Astrocyte (in vitro differentiated cells and primary cell): ENCODE results near the gene SCAPER. TPM values are rescaled to one million over a fixed set of nuclear protein-coding genes. Genes with fewer than 3 reads are reported as not detected.

Experiments
- DNase-seq: peaks from one replicate; pipeline ENCODE4 v3.0.0-alpha.2; 2010; ENCODE audit warnings: low read depth
- FAIRE-seq: peaks from 2 replicates; lab custom pipeline; 2011; peaks lifted over from hg19 to GRCh38; lab: Jason Lieb, UNC
- H2AFZ ChIP-seq: 2 replicates; pipeline ENCODE4 v1.6.0; 2012; ENCODE audit warnings: low read depth, low read length, inconsistent platforms
- H3K27ac ChIP-seq: 2 replicates; pipeline ENCODE4 v1.5.1; 2011; ENCODE audit warnings: low read depth, low read length, inconsistent platforms
- H3K27me3 ChIP-seq: 2 replicates; pipeline ENCODE4 v1.6.0; 2011; ENCODE audit warnings: low read length, inconsistent platforms; ENCODE audit not compliant: insufficient read depth
- H3K36me3 ChIP-seq: 2 replicates; pipeline ENCODE4 v1.5.1; 2011; ENCODE audit warnings: low read length, inconsistent platforms; ENCODE audit not compliant: insufficient read depth
- H3K4me1 ChIP-seq: 2 replicates; pipeline ENCODE4 v1.5.1; 2011; ENCODE audit warnings: low read length, inconsistent platforms; ENCODE audit not compliant: insufficient read depth
- H3K4me2 ChIP-seq: 2 replicates; pipeline ENCODE4 v1.6.0; 2012; ENCODE audit warnings: low read length, inconsistent platforms
- H3K4me3 ChIP-seq: 2 replicates; pipeline ENCODE4 v1.5.1; 2011; ENCODE audit warnings: low read depth, mild to moderate bottlenecking, low read length, inconsistent platforms; ENCODE audit not compliant: insufficient read depth
- H3K79me2 ChIP-seq: 2 replicates; pipeline ENCODE4 v1.6.0; 2012; ENCODE audit warnings: mild to moderate bottlenecking, low read length, inconsistent platforms; ENCODE audit not compliant: insufficient read depth
- H3K9ac ChIP-seq: 2 replicates; pipeline ENCODE4 v1.6.0; 2012; ENCODE audit warnings: mild to moderate bottlenecking, low read length, inconsistent platforms
- H3K9me3 ChIP-seq: 2 replicates; pipeline ENCODE4 v1.5.1; 2012; ENCODE audit warnings: low read depth, mild to moderate bottlenecking, low read length, inconsistent platforms; ENCODE audit not compliant: insufficient read depth
- H4K20me1 ChIP-seq: 2 replicates; pipeline ENCODE4 v1.6.0; 2012; ENCODE audit warnings: low read length, inconsistent platforms; ENCODE audit not compliant: insufficient read depth
- H3K27ac Mint-ChIP-seq: one replicate; pipeline ENCODE4 v1.8.0; 2021; ENCODE audit warnings: mild to moderate bottlenecking, mixed read lengths; ENCODE audit not compliant: unreplicated experiment
- H3K27me3 Mint-ChIP-seq: one replicate; pipeline ENCODE4 v1.8.0; 2021; ENCODE audit warnings: low read depth, mixed read lengths; ENCODE audit not compliant: unreplicated experiment
- H3K36me3 Mint-ChIP-seq: one replicate; pipeline ENCODE4 v1.8.0; 2021; ENCODE audit warnings: low read depth, mixed read lengths; ENCODE audit not compliant: unreplicated experiment
- H3K4me1 Mint-ChIP-seq: one replicate; pipeline ENCODE4 v1.8.0; 2021; ENCODE audit warnings: low read depth, mixed read lengths; ENCODE audit not compliant: unreplicated experiment
- H3K4me3 Mint-ChIP-seq: one replicate; pipeline ENCODE4 v1.8.0; 2021; ENCODE audit warnings: mild to moderate bottlenecking, moderate library complexity, mixed read lengths; ENCODE audit not compliant: unreplicated experiment
- H3K9me3 Mint-ChIP-seq: one replicate; pipeline ENCODE4 v1.8.0; 2021; ENCODE audit warnings: mild to moderate bottlenecking, mixed read lengths; ENCODE audit not compliant: unreplicated experiment
- EZH2 ChIP-seq: IDR thresholded peaks from 2 replicates; pipeline ENCODE4 v1.6.1; 2012; ENCODE audit warnings: mild to moderate bottlenecking, low read length, inconsistent platforms; ENCODE audit not compliant: insufficient read depth
- total RNA-seq: library from RNA; stranded (reverse); gene quantifications from 2 replicates; pipeline ENCODE4 v1.2.1, GENCODE V29; 2021
- TF ChIP-seq, protein P1 (sequence below): IDR thresholded peaks from 2 replicates; pipeline ENCODE4 v1.5.1; 2011; ENCODE audit warnings: low read depth, mild to moderate bottlenecking, inconsistent platforms, low read length, moderate library complexity; ENCODE audit not compliant: insufficient read depth

SCAPER gene
- total RNA-seq, 1 donor from 2014 or later, result 8.6 TPM

DNA sequence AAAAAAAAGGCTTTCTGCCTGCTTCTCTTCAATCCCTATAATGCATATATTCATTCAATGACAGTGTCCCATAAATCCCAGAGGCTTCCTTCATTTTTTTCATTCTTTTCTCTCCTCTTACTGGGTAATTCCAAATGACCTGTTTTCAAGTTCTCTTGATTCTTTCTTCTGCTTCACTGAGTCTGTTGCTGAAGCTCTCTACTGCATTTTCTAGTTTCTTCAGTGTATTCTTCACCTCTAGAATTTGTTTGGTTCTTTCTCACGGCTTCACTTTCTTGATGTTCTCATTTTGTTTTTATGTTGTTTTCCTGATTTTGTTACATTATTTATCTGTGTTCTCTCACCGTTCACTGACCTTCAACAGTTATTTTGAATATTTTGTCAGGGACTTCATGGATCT, 141.6 kb downstream of the SCAPER start:
- no peak overlapping the region for H2AFZ ChIP-seq
- TF ChIP-seq, protein P1, sequence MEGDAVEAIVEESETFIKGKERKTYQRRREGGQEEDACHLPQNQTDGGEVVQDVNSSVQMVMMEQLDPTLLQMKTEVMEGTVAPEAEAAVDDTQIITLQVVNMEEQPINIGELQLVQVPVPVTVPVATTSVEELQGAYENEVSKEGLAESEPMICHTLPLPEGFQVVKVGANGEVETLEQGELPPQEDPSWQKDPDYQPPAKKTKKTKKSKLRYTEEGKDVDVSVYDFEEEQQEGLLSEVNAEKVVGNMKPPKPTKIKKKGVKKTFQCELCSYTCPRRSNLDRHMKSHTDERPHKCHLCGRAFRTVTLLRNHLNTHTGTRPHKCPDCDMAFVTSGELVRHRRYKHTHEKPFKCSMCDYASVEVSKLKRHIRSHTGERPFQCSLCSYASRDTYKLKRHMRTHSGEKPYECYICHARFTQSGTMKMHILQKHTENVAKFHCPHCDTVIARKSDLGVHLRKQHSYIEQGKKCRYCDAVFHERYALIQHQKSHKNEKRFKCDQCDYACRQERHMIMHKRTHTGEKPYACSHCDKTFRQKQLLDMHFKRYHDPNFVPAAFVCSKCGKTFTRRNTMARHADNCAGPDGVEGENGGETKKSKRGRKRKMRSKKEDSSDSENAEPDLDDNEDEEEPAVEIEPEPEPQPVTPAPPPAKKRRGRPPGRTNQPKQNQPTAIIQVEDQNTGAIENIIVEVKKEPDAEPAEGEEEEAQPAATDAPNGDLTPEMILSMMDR, result no peak
- no peak for TF ChIP-seq EZH2
- Mint-ChIP-seq H3K4me3 (no peak overlapping the region), H3K27ac (no peak overlapping the region), H3K27me3 (no peaks in the 10 kb centered on the region), H3K36me3 (peaks cover 21% of the 10 kb centered on the region), H3K4me1 (no peaks in the 10 kb centered on the region), H3K9me3 (peaks cover 11% of the 10 kb centered on the region)
- H3K27ac ChIP-seq, result no peak overlapping the region
- H3K4me1 ChIP-seq, result no peaks in the 10 kb centered on the region
- no peak for DNase-seq
- H3K4me2 ChIP-seq, result no peak overlapping the region
- H3K9ac ChIP-seq, result no peak overlapping the region
- no peaks in the 10 kb centered on the region for H3K36me3 ChIP-seq
- no peak for FAIRE-seq
- H3K4me3 ChIP-seq, result no peak overlapping the region
- no peaks in the 10 kb centered on the region for H3K9me3 ChIP-seq
- no peaks in the 10 kb centered on the region for H4K20me1 ChIP-seq
- no peaks in the 10 kb centered on the region for H3K79me2 ChIP-seq
- no peaks in the 10 kb centered on the region for H3K27me3 ChIP-seq

DNA sequence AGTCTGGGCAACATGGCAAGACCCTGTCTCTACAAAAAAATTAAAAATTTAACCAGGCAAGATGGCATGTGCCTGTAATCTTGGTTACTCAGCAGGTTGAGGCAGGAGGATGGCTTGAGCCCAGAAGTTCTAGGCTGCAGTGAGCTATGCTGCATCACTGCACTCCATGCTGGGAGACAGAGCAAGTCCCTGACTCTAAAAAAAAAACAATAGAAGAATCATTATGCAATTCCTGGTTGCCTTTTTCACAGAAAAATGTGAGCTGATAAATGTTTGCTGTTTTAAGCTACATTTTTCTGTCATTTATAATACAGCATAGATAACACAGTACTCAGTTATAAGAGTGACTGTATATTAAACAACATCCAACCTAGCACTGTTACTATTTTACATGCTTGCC, 148.8 kb downstream of the SCAPER start:
- no peak overlapping the region for H3K9ac ChIP-seq
- H3K27me3 ChIP-seq, result no peaks in the 10 kb centered on the region
- no peaks in the 10 kb centered on the region for H4K20me1 ChIP-seq
- DNase-seq (peak; percentile 42), FAIRE-seq (no peak)
- H3K4me2 ChIP-seq, result no peak overlapping the region
- no peak for TF ChIP-seq EZH2
- TF ChIP-seq, protein P1, result no peak
- Mint-ChIP-seq H3K4me3 (no peak overlapping the region), H3K36me3 (no peaks in the 10 kb centered on the region), H3K27me3 (no peaks in the 10 kb centered on the region), H3K9me3 (no peaks in the 10 kb centered on the region), H3K27ac (no peak overlapping the region), H3K4me1 (no peaks in the 10 kb centered on the region)
- no peak overlapping the region for H2AFZ ChIP-seq
- H3K4me1 ChIP-seq, result no peaks in the 10 kb centered on the region
- no peak overlapping the region for H3K27ac ChIP-seq
- no peaks in the 10 kb centered on the region for H3K79me2 ChIP-seq
- no peaks in the 10 kb centered on the region for H3K36me3 ChIP-seq
- no peak overlapping the region for H3K4me3 ChIP-seq
- no peaks in the 10 kb centered on the region for H3K9me3 ChIP-seq

GRCh38 chr15:76753771-76754170, 151.4 kb downstream of the SCAPER start:
- Mint-ChIP-seq H3K27me3 (no peaks in the 10 kb centered on the region), H3K9me3 (no peaks in the 10 kb centered on the region), H3K36me3 (no peaks in the 10 kb centered on the region), H3K4me1 (no peaks in the 10 kb centered on the region), H3K27ac (no peak overlapping the region), H3K4me3 (no peak overlapping the region)
- Histone ChIP-seq H3K27ac (no peak overlapping the region), H3K36me3 (no peaks in the 10 kb centered on the region), H3K4me2 (no peak overlapping the region), H4K20me1 (no peaks in the 10 kb centered on the region), H2AFZ (no peak overlapping the region), H3K4me3 (no peak overlapping the region), H3K27me3 (no peaks in the 10 kb centered on the region), H3K9ac (no peak overlapping the region), H3K9me3 (no peaks in the 10 kb centered on the region), H3K4me1 (no peaks in the 10 kb centered on the region), H3K79me2 (no peaks in the 10 kb centered on the region)
- FAIRE-seq, result no peak
- DNase-seq, result no peak
- TF ChIP-seq EZH2, result no peak
- TF ChIP-seq, protein P1, result no peak
